GM18499 (cell line): ENCODE results near the gene CSMD2.

Experiments used
- ATAC-seq: cut with Tn5 transposase; IDR thresholded peaks from one replicate; pipeline ENCODE4 v1.9.1; 2021; ENCODE audit warnings: moderate number of reproducible peaks; ENCODE audit not compliant: insufficient read depth, unreplicated experiment

Gene CSMD2

DNA sequence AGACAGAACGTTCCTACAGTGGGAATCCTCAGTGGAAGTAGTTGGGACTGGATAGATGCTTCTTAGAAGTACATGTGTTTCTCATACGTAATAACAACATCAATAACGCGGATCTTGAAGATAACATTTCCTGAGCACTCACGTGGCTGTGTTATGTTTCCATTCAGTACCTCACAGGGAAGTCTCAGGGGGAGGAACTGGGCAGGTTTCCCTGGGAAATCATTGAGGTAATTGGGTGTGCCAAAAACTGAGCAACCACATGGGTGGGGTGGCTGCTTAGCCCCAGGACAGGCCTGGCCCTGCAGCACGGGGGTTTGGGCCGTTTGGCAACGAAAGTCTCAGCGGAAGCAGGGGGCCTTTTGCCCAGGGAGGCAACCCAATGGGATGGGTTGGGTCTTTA, 558.8 kb downstream of the CSMD2 start:
- ATAC-seq, result no peak

DNA sequence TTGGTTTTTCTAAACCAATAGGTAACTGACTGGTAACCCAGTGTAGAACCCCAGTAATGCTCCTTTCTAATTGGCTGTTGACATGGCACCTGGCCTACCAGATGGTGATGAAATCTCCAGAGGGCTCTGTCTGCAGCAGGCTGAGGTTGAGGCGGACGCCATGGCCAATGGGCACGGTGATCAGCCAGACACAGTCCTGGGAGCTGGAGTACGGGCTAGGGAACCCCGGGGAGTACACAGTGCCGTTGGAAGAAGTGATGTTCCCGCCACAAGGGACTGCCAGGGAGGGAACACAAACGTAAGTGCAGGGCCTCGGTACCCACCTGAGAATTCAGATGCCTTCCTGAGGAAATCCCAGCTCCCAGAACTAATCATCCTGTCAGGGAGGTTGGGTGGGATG, 562.8 kb downstream of the CSMD2 start:
- no peak for ATAC-seq

- no peak for ATAC-seq
Observed at GRCh38 chr1:33601751-33602150, 563.3 kb downstream of the CSMD2 start.

DNA sequence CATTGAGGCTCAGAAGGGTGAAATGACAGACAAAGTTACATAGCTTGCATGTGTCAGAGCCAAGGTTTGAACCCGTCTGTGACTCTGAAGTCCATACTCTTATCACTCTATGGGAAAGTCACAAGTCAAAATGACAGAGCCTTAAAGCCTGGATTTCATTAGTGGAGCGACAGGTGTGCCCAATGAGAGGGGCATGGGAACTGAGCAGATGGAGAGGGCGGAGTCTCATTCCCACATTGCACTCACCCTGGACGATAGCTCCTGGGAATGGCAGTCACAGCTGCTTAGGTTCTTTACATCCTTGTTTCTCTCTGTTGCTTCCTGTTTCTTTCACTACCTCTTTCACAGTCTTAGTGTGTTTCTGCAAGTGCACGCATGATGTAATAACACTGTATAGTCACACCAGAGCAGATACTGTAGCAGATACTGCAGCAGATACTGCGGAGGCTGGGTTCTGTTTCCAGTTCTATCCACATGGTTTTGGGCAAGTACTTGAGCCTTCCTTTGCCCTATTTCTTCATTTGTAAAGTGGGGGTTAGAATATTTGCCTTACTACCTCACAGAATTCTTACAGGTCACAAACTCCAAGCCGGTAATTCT, 565.4 kb downstream of the CSMD2 start:
- ATAC-seq, result no peak

DNA sequence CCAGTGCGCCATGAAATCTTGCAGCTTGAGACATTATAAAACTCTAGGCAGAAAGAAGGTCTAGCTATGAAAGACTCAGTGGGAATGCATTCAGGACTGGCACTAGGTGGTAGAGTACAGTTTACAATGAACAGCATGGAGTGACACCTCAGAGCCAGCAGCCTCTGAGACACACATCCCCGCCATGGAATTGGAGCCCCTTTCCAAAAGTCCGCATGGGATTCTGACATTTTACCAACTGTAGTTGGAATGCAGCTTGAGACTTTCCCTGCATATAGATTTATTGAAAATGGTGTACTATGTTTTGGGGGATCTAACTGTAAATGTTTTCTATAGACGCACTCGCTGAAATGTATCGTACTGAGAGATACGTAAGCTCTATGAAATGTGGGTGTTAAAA, 576.3 kb downstream of the CSMD2 start:
- no peak for ATAC-seq

GRCh38 chr1:33586795-33587194, 578.2 kb downstream of the CSMD2 start:
- ATAC-seq, result no peak

GRCh38 chr1:33586106-33586505, 578.9 kb downstream of the CSMD2 start:
- no peak for ATAC-seq

- ATAC-seq, result no peak
Observed at GRCh38 chr1:33583567-33583966, 581.5 kb downstream of the CSMD2 start.

DNA sequence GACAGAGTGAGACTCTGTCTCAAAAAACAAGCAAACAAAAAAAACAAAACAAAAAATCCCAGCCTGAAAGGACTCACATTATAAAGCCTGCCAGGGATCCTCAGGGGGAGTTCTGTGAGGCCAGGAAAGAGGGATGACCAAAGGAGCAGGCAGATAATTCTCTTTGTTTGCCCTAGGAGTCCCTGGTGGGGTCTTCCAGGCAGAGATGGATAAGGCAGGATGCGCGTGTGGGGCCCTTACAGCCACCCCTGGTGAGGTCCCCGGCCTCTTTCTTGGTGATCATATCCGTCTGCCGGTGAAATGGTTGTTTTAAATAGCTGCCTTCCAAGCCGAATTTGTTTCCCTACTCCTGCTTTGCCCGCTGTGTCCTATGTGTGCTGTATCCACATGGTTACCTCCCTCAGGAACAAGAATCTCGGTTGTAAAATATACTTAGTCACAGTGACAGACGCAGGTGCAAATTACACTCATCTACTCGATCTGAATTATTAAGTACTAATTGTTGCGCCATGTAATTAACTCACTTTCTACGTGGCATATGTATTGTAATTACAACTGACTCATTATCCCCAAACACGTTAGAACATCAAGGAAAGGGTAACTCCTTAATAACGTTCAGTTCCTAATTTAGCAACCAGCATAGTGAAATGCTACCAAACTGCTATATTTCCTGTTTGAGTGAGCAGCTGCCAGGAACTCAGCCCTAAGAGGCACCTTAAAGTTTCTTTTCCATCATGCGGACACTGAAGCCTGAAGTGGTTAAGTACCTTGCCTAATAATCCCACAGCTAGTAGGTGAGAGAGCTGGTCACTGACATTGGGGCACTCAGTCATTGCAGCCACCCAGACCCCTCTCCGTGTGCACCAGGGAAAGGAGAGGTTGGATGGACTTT, 586.2 kb downstream of the CSMD2 start:
- no peak for ATAC-seq

DNA sequence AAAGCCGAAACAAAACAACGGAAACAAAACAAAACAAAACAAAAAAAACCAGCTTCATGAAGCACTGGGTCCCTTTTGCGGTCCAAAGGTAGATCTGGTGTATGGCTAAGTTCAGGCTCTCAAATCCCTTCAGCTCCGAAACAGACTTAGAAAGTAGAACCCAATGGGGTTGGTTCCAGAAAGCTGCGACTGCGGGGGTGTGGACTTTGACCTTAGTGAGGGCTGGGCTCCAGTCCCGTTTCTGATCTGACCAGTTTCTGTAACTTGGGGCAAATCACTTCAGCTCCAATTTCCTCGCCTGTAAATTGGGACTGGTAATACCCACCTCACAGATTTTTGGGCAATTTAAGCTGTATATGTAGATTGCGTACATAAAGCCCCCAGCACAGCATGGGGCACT, 587.4 kb downstream of the CSMD2 start:
- no peak for ATAC-seq

DNA sequence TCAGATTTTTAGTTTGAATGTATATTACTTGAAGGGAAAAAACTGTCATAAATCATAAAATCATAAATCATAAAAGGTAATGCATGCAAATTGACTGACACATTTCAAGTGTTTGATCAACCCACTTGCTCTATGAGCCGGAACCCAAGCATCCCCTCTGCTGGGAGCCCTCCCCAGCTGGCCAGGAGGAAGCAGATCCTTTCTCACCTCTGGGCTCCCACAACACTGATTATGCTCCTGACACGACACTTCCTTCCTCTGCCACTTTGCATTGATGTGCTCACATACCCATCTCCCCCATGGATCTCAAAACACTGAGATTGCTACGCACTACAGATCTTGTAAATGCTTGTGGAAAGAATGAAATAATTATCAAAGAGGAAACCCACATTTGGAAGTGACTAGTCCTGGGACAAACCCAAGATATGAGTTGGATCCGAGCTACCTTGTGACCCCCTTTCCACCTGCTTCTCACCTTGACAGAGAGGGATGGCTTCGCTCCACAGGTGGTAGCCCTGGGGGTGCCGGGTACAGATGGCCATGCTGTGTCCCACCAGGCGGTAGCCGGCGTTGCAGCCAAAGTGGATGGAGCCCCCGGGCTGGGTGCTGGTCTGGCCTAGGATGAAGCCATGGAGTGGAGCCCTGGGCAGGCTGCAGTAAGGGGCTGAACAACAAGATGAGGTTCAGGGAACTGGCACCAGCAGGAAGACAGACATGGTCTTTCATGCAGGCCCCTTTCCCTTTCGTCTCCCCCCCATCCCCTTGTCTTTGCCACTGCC, 588.0 kb downstream of the CSMD2 start:
- ATAC-seq, result no peak

- ATAC-seq, result no peak
Observed at GRCh38 chr1:33575324-33575879, 589.6 kb downstream of the CSMD2 start.

DNA sequence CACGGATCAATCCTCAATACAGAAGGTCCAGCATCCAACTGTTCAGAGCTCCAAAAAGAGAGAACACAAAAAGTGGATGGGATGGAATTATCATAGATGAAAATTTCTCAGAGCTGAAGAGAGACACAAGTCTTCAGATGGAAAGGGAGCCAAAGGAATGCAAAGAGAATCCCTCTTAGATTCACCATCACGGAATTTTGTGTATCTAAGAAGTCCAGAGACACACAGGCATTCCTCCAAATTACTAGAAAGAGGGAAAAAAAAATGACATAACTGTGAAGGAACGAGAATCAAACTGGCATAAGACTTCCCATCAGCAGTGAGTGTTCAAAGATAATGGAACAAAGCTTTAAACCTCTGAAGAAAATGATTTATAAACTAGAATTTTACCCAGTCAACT, 591.4 kb downstream of the CSMD2 start:
- no peak for ATAC-seq

DNA sequence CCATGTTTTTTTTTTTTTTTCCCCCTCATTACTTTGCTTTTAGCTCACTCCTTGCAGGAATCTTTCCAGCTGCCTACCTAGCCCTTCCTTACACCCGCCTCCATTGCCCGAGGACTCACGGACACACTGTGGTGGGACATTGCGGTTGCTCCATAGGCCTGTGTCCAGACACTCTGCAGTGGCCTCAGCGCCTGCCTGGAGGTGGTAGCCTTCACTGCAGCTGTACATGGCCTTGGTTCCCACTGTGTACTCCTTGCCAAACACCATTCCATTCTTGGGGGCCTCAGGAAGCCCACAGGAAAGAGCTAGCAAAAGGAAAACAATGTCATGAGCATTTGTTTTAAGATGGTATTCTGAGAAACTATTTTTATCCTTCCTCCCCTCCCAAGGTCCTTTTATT, 592.6 kb downstream of the CSMD2 start:
- ATAC-seq, result no peak

- ATAC-seq, result no peak
Observed at GRCh38 chr1:33569331-33569730, 595.7 kb downstream of the CSMD2 start.

GRCh38 chr1:33563699-33564098, 601.3 kb downstream of the CSMD2 start:
- ATAC-seq, result no peak

DNA sequence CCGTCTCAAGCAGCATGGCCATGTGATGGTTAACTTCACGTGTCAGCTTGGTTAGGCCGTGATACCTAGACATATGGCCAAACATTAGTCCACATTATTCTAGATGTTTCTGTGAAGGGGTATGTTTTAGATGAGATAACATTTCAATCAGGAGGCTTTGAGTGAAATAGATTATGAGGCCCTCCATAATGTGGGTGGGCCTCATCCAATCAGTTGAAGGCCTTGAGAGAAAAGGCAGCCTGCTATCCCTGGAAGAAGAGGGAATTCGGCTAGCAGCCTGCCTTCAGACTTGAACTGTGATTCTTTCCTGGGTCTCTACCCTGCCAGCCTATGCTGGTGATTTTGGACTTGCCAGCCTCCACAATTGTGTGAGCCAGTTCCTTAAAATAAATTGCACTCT, 602.5 kb downstream of the CSMD2 start:
- ATAC-seq, result no peak

DNA sequence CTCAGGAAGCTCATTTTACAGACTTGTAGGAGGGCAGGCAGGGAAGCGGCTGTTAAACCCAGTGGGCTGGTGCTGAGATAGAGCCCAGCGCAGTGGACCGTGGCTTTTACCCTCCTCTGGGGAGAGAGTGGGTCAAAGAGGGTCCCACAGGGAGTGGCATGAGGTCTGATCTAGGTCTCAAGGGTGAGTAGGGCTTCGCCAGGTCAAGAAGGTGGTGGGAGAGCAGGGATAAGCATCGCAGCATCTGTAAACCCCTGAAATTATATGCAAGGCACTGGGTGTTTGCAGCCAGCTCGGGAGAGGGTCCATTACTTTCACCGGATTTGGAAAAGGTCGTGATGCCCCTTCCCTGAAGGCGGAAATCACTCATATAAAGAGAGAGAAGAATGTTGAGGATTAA, 603.5 kb downstream of the CSMD2 start:
- ATAC-seq, result no peak

GRCh38 chr1:33560680-33561079, 604.4 kb downstream of the CSMD2 start:
- ATAC-seq, result no peak

- ATAC-seq, result no peak
Observed at GRCh38 chr1:33548721-33549120, 616.3 kb downstream of the CSMD2 start.

DNA sequence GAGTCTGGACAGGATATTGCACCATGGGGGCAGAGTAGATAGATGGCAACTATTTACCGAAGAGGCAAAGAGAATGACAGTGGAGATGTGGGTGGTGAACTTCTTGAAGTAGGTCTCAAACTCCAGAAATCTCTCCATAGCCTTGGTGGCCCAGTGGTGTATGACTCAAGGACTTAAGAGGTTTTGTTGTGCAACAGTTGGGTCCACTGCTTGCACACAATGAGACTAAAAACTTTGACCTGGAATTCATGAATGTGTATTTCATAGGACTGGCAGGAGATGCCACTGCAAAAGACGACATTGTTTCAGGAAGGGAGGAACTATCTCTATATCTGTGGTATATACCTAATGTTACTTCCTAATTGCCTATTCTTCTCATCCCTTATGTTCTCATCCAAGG, 616.7 kb downstream of the CSMD2 start:
- no peak for ATAC-seq
